ENCODE results near the gene AADACL2.

AADACL2 gene, protein sequence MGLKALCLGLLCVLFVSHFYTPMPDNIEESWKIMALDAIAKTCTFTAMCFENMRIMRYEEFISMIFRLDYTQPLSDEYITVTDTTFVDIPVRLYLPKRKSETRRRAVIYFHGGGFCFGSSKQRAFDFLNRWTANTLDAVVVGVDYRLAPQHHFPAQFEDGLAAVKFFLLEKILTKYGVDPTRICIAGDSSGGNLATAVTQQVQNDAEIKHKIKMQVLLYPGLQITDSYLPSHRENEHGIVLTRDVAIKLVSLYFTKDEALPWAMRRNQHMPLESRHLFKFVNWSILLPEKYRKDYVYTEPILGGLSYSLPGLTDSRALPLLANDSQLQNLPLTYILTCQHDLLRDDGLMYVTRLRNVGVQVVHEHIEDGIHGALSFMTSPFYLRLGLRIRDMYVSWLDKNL
- long read RNA-seq: 0 reads

DNA sequence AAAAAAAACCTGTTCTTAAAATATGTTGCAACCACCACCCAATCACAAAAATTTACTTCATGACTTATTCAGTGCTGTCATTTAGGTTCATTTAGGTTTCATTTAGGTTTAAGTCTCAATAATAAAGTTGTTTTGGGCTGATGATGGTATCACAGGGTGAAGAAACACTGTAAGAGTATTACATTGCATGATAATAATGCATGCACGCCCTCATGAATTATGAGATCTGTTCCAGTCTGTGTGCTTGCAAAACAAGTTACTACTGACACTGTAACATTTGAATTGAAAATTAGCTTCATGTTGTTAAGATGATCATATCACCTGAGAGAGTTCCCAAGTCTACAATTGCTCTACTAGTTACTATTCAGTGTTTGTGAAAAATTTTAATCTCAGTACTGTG is at the start of gene AADACL2:
TSS of gene AADACL2 (plus strand) at position 315 of the 400 bp plus-strand sequence. CDS start 109 bp downstream, outside the sequence.
- no peak within 1 kb of the TSS for H3K27ac ChIP-seq (replicated peaks)
- TF ChIP-seq REST (IDR thresholded peaks at IDR 0.05; ENCODE audit: insufficient replicate concordance, low read depth): no peak
- no peak for TF ChIP-seq SPI1 (IDR thresholded peaks at IDR 0.05; ENCODE audit: borderline replicate concordance, low read depth)
- TF ChIP-seq POLR2AphosphoS5 (IDR thresholded peaks at IDR 0.05; ENCODE audit: low read depth): no peak
- no peak for TF ChIP-seq GABPA (IDR thresholded peaks at IDR 0.05; ENCODE audit: low read depth)
- TF ChIP-seq, protein P1, sequence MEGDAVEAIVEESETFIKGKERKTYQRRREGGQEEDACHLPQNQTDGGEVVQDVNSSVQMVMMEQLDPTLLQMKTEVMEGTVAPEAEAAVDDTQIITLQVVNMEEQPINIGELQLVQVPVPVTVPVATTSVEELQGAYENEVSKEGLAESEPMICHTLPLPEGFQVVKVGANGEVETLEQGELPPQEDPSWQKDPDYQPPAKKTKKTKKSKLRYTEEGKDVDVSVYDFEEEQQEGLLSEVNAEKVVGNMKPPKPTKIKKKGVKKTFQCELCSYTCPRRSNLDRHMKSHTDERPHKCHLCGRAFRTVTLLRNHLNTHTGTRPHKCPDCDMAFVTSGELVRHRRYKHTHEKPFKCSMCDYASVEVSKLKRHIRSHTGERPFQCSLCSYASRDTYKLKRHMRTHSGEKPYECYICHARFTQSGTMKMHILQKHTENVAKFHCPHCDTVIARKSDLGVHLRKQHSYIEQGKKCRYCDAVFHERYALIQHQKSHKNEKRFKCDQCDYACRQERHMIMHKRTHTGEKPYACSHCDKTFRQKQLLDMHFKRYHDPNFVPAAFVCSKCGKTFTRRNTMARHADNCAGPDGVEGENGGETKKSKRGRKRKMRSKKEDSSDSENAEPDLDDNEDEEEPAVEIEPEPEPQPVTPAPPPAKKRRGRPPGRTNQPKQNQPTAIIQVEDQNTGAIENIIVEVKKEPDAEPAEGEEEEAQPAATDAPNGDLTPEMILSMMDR (IDR thresholded peaks at IDR 0.05; ENCODE audit: insufficient read depth, low read length): no peak
- H3K27me3 ChIP-seq (ENCODE audit: insufficient read depth, poor library complexity, severe bottlenecking): no peaks in the 10 kb centered on the region
- no peak for DNase-seq (ENCODE audit: low read depth in 1 of 2, low spot score in 1 of 2)
- H3K4me3 ChIP-seq (replicated peaks; ENCODE audit: insufficient read depth, low read length): no peak within 1 kb of the TSS

GRCh38 chr3:151684094-151684493 is 49.6 kb upstream of the AADACL2 start:
- Histone ChIP-seq H3K27ac (replicated peaks) (no peak overlapping the region), H3K27me3 (ENCODE audit: insufficient read depth, poor library complexity, severe bottlenecking) (no peaks in the 10 kb centered on the region), H3K4me3 (replicated peaks; ENCODE audit: insufficient read depth, low read length) (no peak overlapping the region)
- TF ChIP-seq SPI1 (IDR thresholded peaks at IDR 0.05; ENCODE audit: borderline replicate concordance, low read depth) (no peak), REST (IDR thresholded peaks at IDR 0.05; ENCODE audit: insufficient replicate concordance, low read depth) (peak; percentile 28), GABPA (IDR thresholded peaks at IDR 0.05; ENCODE audit: low read depth) (no peak), POLR2AphosphoS5 (IDR thresholded peaks at IDR 0.05; ENCODE audit: low read depth) (no peak)
- TF ChIP-seq, protein P1 (IDR thresholded peaks at IDR 0.05; ENCODE audit: insufficient read depth, low read length): no peak
- peak in 1 of 2 experiments; percentile 53 for DNase-seq (ENCODE audit: low read depth in 1 of 2, low spot score in 1 of 2)

GRCh38 chr3:151686257-151686656 is 47.5 kb upstream of the AADACL2 start:
- Histone ChIP-seq H3K27me3 (ENCODE audit: insufficient read depth, poor library complexity, severe bottlenecking) (no peaks in the 10 kb centered on the region), H3K4me3 (replicated peaks; ENCODE audit: insufficient read depth, low read length) (no peak overlapping the region), H3K27ac (replicated peaks) (no peak overlapping the region)
- TF ChIP-seq POLR2AphosphoS5 (IDR thresholded peaks at IDR 0.05; ENCODE audit: low read depth): no peak
- TF ChIP-seq GABPA (IDR thresholded peaks at IDR 0.05; ENCODE audit: low read depth): no peak
- no peak for TF ChIP-seq SPI1 (IDR thresholded peaks at IDR 0.05; ENCODE audit: borderline replicate concordance, low read depth)
- TF ChIP-seq, protein P1 (IDR thresholded peaks at IDR 0.05; ENCODE audit: insufficient read depth, low read length): no peak
- TF ChIP-seq REST (IDR thresholded peaks at IDR 0.05; ENCODE audit: insufficient replicate concordance, low read depth): no peak
- DNase-seq (ENCODE audit: low read depth in 1 of 2, low spot score in 1 of 2): no peak
